Endodermal cell (in vitro differentiated cells): ENCODE measurements around the gene E2F2. TPM values are rescaled to one million over a fixed set of nuclear protein-coding genes. Genes with fewer than 3 reads are reported as not detected.

Experiments used
- DNase-seq: peaks from one replicate; pipeline ENCODE4 v3.0.0-alpha.2; 2017
- H3K27ac ChIP-seq: 2 replicates; pipeline ENCODE4 v1.5.1; 2013; ENCODE audit warnings: mild to moderate bottlenecking, low read depth, low read length, moderate library complexity
- H3K27me3 ChIP-seq: 2 replicates; pipeline ENCODE4 v1.6.1; 2013; ENCODE audit warnings: mild to moderate bottlenecking, low read length, moderate library complexity; ENCODE audit not compliant: insufficient read depth, control insufficient read depth, poor library complexity, severe bottlenecking
- H3K36me3 ChIP-seq: 2 replicates; pipeline ENCODE4 v1.7.0; 2013; ENCODE audit warnings: mild to moderate bottlenecking, low read length, moderate library complexity; ENCODE audit not compliant: control insufficient read depth, insufficient read depth
- H3K4me1 ChIP-seq: one replicate; pipeline ENCODE4 v1.7.0; 2013; ENCODE audit warnings: low read length; ENCODE audit not compliant: control insufficient read depth, insufficient read depth
- H3K4me3 ChIP-seq: 2 replicates; pipeline ENCODE4 v1.5.1; 2013; ENCODE audit warnings: mild to moderate bottlenecking, low read length, moderate library complexity
- H3K9ac ChIP-seq: 2 replicates; pipeline ENCODE4 v1.6.1; 2013; ENCODE audit warnings: mild to moderate bottlenecking, low read length, moderate library complexity; ENCODE audit not compliant: poor library complexity, severe bottlenecking; ENCODE audit errors: extremely low read depth
- H3K9me3 ChIP-seq: 2 replicates; pipeline ENCODE4 v1.6.1; 2013; ENCODE audit warnings: mild to moderate bottlenecking, low read length, moderate library complexity; ENCODE audit not compliant: control insufficient read depth
- H3K27ac Mint-ChIP-seq: 2 replicates; pipeline ENCODE4 v1.8.0; 2020; ENCODE audit warnings: mixed read lengths
- H3K27me3 Mint-ChIP-seq: 2 replicates; pipeline ENCODE4 v1.8.0; 2021; ENCODE audit warnings: mild to moderate bottlenecking, mixed read lengths; ENCODE audit not compliant: insufficient read depth
- H3K36me3 Mint-ChIP-seq: 2 replicates; pipeline ENCODE4 v1.8.0; 2020; ENCODE audit warnings: low read depth, mixed read lengths
- H3K4me1 Mint-ChIP-seq: 2 replicates; pipeline ENCODE4 v1.8.0; 2020; ENCODE audit warnings: mixed read lengths
- H3K4me3 Mint-ChIP-seq: 2 replicates; pipeline ENCODE4 v1.8.0; 2020; ENCODE audit warnings: mild to moderate bottlenecking, moderate library complexity, mixed read lengths
- H3K9me3 Mint-ChIP-seq: 2 replicates; pipeline ENCODE4 v1.8.0; 2020; ENCODE audit warnings: mild to moderate bottlenecking, mixed read lengths
- WGBS, 2 experiments: methylation state at CpG; one replicate each; pipeline versions ENCODE4 v1.1.5 to v1.1.7; 2013; ENCODE audit warnings: missing lambda C conversion rate in 2 of 2, mixed read lengths in 1 of 2; ENCODE audit not compliant: insufficient coverage in 1 of 2, insufficient read length in 1 of 2; 5-methylcytosine and 5-hydroxymethylcytosine counted together
- total RNA-seq, 2 donors: library from RNA; stranded (reverse); fragmentation: NEBNext Ultra II Directional in 1 of 2; extraction: Animal tissue kit (Norgen Biotek cat#: 25700) in 1 of 2; gene quantifications; 2 replicates in 1 of 2; 3 replicates in 1 of 2; pipeline ENCODE4 v1.2.1, GENCODE V29; 2021
- TF ChIP-seq, protein P1 (sequence below): fragments of 200-600 bp; sonication (generic); conservative IDR thresholded peaks from 2 replicates; pipeline ENCODE4 v1.5.0; 2021; ENCODE audit warnings: antibody characterized with exemption, mild to moderate bottlenecking

Gene E2F2
- total RNA-seq, 2 donors from 2014 or later: 7.3 to 9.8 TPM

DNA sequence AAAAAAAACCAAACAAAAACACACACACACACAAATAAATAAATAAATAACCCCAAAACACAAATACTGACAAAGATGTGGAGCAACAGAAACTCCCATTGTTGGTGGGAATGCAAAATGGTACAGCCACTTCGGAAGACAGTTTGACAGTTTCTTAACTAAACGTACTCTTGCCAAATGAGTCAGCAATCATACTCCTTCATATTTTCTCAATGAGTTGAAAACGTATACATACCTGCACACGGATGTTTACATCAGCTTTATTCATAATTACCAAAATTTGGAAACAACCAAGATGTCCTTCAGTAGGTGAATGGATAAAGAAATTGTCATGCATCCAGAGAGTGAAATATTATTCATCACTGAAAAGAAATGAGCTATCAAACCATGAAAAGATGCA lies 70.5 kb downstream of the E2F2 start:
- H3K4me3 Mint-ChIP-seq: no peak overlapping the region
- WGBS, 2 experiments: 92% methylated on average over 3 to 4 of the region's 4 CpGs

DNA sequence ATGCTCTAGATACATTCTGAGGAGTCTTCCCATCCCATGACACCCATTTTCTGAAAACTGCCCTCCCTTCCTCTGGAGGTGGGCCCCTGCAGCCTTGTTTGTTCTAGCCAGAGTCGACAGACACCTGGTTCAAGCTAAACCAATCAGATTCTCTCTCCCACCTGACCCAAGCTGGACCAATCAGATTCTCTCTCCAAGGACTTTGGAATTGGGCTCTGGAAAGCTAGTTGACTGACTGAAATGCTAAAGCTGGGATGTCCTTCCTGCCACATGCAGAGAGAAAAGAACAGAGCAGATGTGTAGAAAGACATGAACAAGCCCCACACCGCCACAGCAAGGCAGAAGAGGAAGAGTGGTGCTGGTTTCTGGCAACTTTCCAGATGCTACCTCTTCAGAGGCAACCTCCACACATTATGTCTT lies 71.7 kb downstream of the E2F2 start:
- no peaks in the 10 kb centered on the region for H3K27me3 ChIP-seq
- TF ChIP-seq, protein P1, sequence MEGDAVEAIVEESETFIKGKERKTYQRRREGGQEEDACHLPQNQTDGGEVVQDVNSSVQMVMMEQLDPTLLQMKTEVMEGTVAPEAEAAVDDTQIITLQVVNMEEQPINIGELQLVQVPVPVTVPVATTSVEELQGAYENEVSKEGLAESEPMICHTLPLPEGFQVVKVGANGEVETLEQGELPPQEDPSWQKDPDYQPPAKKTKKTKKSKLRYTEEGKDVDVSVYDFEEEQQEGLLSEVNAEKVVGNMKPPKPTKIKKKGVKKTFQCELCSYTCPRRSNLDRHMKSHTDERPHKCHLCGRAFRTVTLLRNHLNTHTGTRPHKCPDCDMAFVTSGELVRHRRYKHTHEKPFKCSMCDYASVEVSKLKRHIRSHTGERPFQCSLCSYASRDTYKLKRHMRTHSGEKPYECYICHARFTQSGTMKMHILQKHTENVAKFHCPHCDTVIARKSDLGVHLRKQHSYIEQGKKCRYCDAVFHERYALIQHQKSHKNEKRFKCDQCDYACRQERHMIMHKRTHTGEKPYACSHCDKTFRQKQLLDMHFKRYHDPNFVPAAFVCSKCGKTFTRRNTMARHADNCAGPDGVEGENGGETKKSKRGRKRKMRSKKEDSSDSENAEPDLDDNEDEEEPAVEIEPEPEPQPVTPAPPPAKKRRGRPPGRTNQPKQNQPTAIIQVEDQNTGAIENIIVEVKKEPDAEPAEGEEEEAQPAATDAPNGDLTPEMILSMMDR: no peak
- no peaks in the 10 kb centered on the region for H3K9me3 Mint-ChIP-seq
- H3K9me3 ChIP-seq: peaks cover 3% of the 10 kb centered on the region
- H3K4me3 ChIP-seq: no peak overlapping the region
- no peak overlapping the region for H3K4me3 Mint-ChIP-seq
- no peak overlapping the region for H3K27ac Mint-ChIP-seq
- no peaks in the 10 kb centered on the region for H3K4me1 Mint-ChIP-seq
- peaks cover 44% of the 10 kb centered on the region for H3K36me3 Mint-ChIP-seq
- no peak overlapping the region for H3K9ac ChIP-seq
- DNase-seq: peak; percentile 72
- no peak overlapping the region for H3K27ac ChIP-seq
- H3K4me1 ChIP-seq: no peaks in the 10 kb centered on the region
- H3K36me3 ChIP-seq: peaks cover 31% of the 10 kb centered on the region
- 87 to 100% methylated on average over 1 to 2 of the region's 2 CpGs for WGBS, 2 experiments
- no peaks in the 10 kb centered on the region for H3K27me3 Mint-ChIP-seq

More for the DNA sequence above, 70.5 kb downstream of the E2F2 start:
- Histone ChIP-seq H3K9ac (no peak overlapping the region), H3K36me3 (peaks cover 25% of the 10 kb centered on the region), H3K4me3 (no peak overlapping the region), H3K27me3 (no peaks in the 10 kb centered on the region), H3K4me1 (no peaks in the 10 kb centered on the region), H3K9me3 (peaks cover 3% of the 10 kb centered on the region), H3K27ac (no peak overlapping the region)
- Mint-ChIP-seq H3K4me1 (no peaks in the 10 kb centered on the region), H3K9me3 (no peaks in the 10 kb centered on the region), H3K36me3 (peaks cover 38% of the 10 kb centered on the region), H3K27ac (no peak overlapping the region), H3K27me3 (no peaks in the 10 kb centered on the region)
- DNase-seq: no peak
- TF ChIP-seq, protein P1: no peak

Other genes with a start within 250 kb of the E2F2 start
- 100 to 1,000 TPM; 187 to 210 TPM for gene HNRNPR, start 186.9 kb downstream of the E2F2 start, total RNA-seq
- 10 to 100 TPM in 1 of 2 donors, 1 to 10 TPM in 1; 8.9 to 10.3 TPM for gene ZNF436, start 161.4 kb downstream of the E2F2 start, total RNA-seq
- 1 to 10 TPM; 4.0 to 4.7 TPM for gene TCEA3, start 106.5 kb downstream of the E2F2 start, total RNA-seq
- gene ASAP3, start 47.1 kb downstream of the E2F2 start, total RNA-seq: 10 to 100 TPM; 78.7 to 91.0 TPM
- gene ID3, start 28.3 kb upstream of the E2F2 start, total RNA-seq: 100 to 1,000 TPM; 281 to 338 TPM
- 1,000 to 10,000 TPM; 1,338 to 1,473 TPM for gene RPL11, start 160.6 kb upstream of the E2F2 start, total RNA-seq
- gene ELOA, start 212.2 kb upstream of the E2F2 start, total RNA-seq: 10 to 100 TPM; 33.3 to 42.4 TPM
- 10 to 100 TPM; 62.5 to 71.3 TPM for gene PITHD1, start 247.2 kb upstream of the E2F2 start, total RNA-seq